Measurements from ENCODE around the gene ROR1. TPM values are rescaled to one million over a fixed set of nuclear protein-coding genes. Genes with fewer than 3 reads are reported as not detected.

The ROR1 gene
- total and polyA plus RNA-seq, 2 donors (not counting 1 experiment from before 2014, with no cell fraction given): 0.46 to 16.0 TPM

DNA sequence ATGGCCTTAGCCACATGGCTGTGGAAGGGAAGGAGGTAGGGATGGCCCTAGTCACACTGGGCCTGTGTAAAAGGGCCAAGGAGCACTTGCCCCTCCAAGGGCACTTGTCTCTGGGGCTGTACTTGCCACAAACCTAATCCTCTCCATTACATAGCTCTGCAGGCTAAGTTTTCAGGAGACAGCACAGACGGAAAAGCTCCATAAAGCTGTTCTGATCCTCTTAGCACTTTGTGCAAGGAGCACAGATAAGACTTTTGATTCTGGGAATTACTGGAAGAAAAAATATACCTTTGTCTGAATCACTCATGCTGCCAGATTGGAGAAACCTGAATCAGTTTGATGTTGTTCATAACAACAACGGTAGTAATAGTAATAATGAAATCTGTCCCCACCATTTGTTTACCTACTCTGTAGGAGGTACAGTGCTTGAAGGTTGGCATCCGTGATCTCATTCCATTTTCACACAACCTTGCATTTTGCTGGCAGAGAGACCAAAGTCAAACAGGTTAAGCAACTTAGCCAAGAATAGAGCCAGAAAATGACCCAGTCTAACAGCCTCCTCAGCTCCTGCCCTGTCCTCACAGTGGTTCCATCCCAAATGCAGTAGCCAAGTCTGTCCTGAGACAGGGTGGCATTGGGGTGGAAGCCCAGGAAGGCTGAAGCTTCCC is 207.1 kb downstream of the ROR1 start:
- WGBS (ENCODE audit: insufficient coverage): 57% methylated on average over 1 of the region's 3 CpGs
- POLR2A ChIA-PET: no interaction called here

DNA sequence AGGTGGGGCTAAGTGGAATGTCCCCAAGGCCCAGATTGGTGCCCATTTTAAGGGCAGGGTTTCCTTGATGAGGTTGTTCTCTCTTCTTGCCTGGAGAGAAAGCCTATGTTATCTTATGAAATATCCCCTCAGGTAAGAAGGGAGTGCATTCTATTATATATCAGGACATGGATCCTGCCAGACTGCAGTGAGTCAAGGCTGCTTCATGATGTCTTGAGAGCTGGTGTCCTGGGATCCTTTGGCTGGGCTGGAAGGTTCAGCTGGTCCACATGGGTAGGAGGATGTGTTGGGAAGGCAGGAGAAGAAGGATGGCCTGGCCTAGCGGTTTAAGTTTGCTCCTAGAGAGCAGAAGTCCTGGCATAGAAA is 207.6 kb downstream of the ROR1 start:
- ATAC-seq (ENCODE audit: low read depth) (no peak), DNase-seq (no peak)
- Mint-ChIP-seq H3K9me3 (ENCODE audit: insufficient read depth) (no peaks in the 10 kb centered on the region), H3K27me3 (peaks cover 3% of the 10 kb centered on the region), H3K4me3 (no peak overlapping the region), H3K4me1 (no peaks in the 10 kb centered on the region), H3K27ac (no peak overlapping the region)
- Histone ChIP-seq H4K20me1 (ENCODE audit: control insufficient read depth, insufficient read depth, low read length, poor library complexity, severe bottlenecking) (no peaks in the 10 kb centered on the region), H3K27me3 (replicated peaks in 1 of 4; ENCODE audit: control extremely low read depth in 1 of 4, control insufficient read depth in 3 of 4, insufficient read depth in 4 of 4, low read length in 3 of 4) (no peaks in the 10 kb centered on the region), H2AFZ (ENCODE audit: insufficient read depth, low read depth, low read length, poor library complexity, severe bottlenecking) (no peak overlapping the region), H3K9ac (ENCODE audit: low read length) (no peak overlapping the region), H3K27ac (ENCODE audit: low read length in 2 of 2) (no peak overlapping the region), H3K79me2 (ENCODE audit: control insufficient read depth, insufficient read depth, low read length) (no peaks in the 10 kb centered on the region), H3K4me2 (replicated peaks; ENCODE audit: low read depth, low read length, poor library complexity, severe bottlenecking) (no peak overlapping the region), H3K9me3 (ENCODE audit: control extremely low read depth in 1 of 3, control insufficient read depth in 2 of 3, insufficient read depth in 1 of 3, low read length in 2 of 3) (no peaks in the 10 kb centered on the region), H3K4me3 (ENCODE audit: control extremely low read depth in 1 of 5, extremely low read depth in 1 of 5, insufficient read depth in 1 of 5, low read depth in 2 of 5, low read length in 4 of 5) (no peak overlapping the region), H3K36me3 (replicated peaks in 1 of 2; ENCODE audit: control extremely low read depth in 1 of 2, control insufficient read depth in 1 of 2, extremely low read depth in 1 of 2, insufficient read depth in 2 of 2, low read length in 1 of 2) (no peaks in the 10 kb centered on the region), H3K4me1 (ENCODE audit: control insufficient read depth in 2 of 2, insufficient read depth in 2 of 2, low read length in 2 of 2) (no peaks in the 10 kb centered on the region)
- TF ChIP-seq, protein P1, sequence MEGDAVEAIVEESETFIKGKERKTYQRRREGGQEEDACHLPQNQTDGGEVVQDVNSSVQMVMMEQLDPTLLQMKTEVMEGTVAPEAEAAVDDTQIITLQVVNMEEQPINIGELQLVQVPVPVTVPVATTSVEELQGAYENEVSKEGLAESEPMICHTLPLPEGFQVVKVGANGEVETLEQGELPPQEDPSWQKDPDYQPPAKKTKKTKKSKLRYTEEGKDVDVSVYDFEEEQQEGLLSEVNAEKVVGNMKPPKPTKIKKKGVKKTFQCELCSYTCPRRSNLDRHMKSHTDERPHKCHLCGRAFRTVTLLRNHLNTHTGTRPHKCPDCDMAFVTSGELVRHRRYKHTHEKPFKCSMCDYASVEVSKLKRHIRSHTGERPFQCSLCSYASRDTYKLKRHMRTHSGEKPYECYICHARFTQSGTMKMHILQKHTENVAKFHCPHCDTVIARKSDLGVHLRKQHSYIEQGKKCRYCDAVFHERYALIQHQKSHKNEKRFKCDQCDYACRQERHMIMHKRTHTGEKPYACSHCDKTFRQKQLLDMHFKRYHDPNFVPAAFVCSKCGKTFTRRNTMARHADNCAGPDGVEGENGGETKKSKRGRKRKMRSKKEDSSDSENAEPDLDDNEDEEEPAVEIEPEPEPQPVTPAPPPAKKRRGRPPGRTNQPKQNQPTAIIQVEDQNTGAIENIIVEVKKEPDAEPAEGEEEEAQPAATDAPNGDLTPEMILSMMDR (IDR thresholded peaks at IDR 0.05): no peak
- TF ChIP-seq EZH2 (IDR thresholded peaks at IDR 0.05; ENCODE audit: borderline replicate concordance, insufficient read depth, low read depth, low read length, poor library complexity, severe bottlenecking): no peak
- CTCF ChIA-PET: interaction anchor here (0.6 kb wide), 1 partner anchor 18 kb away, joined by 6 read pairs; no protein-coding TSS in a partner anchor
- intact Hi-C loops (cut with micrococcal nuclease): no loop called here
- POLR2A ChIA-PET: no interaction called here
- no CpG with 5 or more reads among the region's 1 CpG for WGBS (ENCODE audit: insufficient coverage)

More for the DNA sequence above, 207.1 kb downstream of the ROR1 start:
- H3K4me1 Mint-ChIP-seq: no peaks in the 10 kb centered on the region
- Histone ChIP-seq H3K27me3 (replicated peaks in 1 of 4; ENCODE audit: control extremely low read depth in 1 of 4, control insufficient read depth in 3 of 4, insufficient read depth in 4 of 4, low read length in 3 of 4) (no peaks in the 10 kb centered on the region), H3K27ac (ENCODE audit: low read length in 2 of 2) (no peak overlapping the region), H3K9me3 (ENCODE audit: control extremely low read depth in 1 of 3, control insufficient read depth in 2 of 3, insufficient read depth in 1 of 3, low read length in 2 of 3) (no peaks in the 10 kb centered on the region), H3K4me3 (ENCODE audit: control extremely low read depth in 1 of 5, extremely low read depth in 1 of 5, insufficient read depth in 1 of 5, low read depth in 2 of 5, low read length in 4 of 5) (no peak overlapping the region), H2AFZ (ENCODE audit: insufficient read depth, low read depth, low read length, poor library complexity, severe bottlenecking) (no peak overlapping the region), H3K9ac (ENCODE audit: low read length) (no peak overlapping the region), H3K79me2 (ENCODE audit: control insufficient read depth, insufficient read depth, low read length) (no peaks in the 10 kb centered on the region), H3K36me3 (replicated peaks in 1 of 2; ENCODE audit: control extremely low read depth in 1 of 2, control insufficient read depth in 1 of 2, extremely low read depth in 1 of 2, insufficient read depth in 2 of 2, low read length in 1 of 2) (no peaks in the 10 kb centered on the region), H3K4me1 (ENCODE audit: control insufficient read depth in 2 of 2, insufficient read depth in 2 of 2, low read length in 2 of 2) (no peaks in the 10 kb centered on the region), H4K20me1 (ENCODE audit: control insufficient read depth, insufficient read depth, low read length, poor library complexity, severe bottlenecking) (no peaks in the 10 kb centered on the region), H3K4me2 (replicated peaks; ENCODE audit: low read depth, low read length, poor library complexity, severe bottlenecking) (no peak overlapping the region)
- H3K9me3 Mint-ChIP-seq (ENCODE audit: insufficient read depth): no peaks in the 10 kb centered on the region
- H3K27me3 Mint-ChIP-seq: peaks cover 7% of the 10 kb centered on the region
- H3K4me3 Mint-ChIP-seq: no peak overlapping the region
- TF ChIP-seq, protein P1 (IDR thresholded peaks at IDR 0.05): no peak
- no peak for TF ChIP-seq EZH2 (IDR thresholded peaks at IDR 0.05; ENCODE audit: borderline replicate concordance, insufficient read depth, low read depth, low read length, poor library complexity, severe bottlenecking)
- DNase-seq: no peak
- no peak for ATAC-seq (ENCODE audit: low read depth)
- intact Hi-C loops (cut with micrococcal nuclease): no loop called here
- no peak overlapping the region for H3K27ac Mint-ChIP-seq
- CTCF ChIA-PET: interaction anchor here (0.6 kb wide), 1 partner anchor 17 kb away, joined by 6 read pairs; no protein-coding TSS in a partner anchor
